Measurements from ENCODE around the gene PPP1R37. TPM values are rescaled to one million over a fixed set of nuclear protein-coding genes. Genes with fewer than 3 reads are reported as not detected.

Gene PPP1R37
- total and polyA plus RNA-seq, 2 of the 13 experiments (the other 11 are each of a cell fraction or from before 2014, with no cell fraction given), result 9.0 to 14.3 TPM

DNA sequence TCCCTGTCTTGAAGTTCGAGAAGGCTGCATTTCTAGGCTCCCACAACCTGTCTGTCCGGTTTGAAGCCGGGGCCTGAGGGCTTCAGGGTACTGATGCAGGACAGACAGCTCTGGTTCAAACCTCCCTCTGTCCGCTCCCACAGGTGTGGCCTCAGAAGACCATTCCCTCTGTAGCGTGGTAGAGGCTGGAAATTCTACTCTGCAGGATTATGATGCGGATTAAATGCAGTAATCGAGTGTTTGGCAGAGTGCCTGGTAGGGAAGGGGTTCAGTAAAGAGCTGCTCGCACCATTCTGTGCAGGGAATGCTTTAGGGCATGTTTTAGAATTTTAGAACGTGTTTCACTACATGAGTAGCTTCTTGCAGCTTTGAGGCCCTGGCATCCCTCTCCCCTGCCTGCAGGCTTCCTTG, 30.5 kb downstream of the PPP1R37 start:
- Histone ChIP-seq H3K27ac (ENCODE audit: extremely low read length, insufficient read depth, low read length) (no peak overlapping the region), H3K36me3 (replicated peaks in 1 of 2; ENCODE audit: control insufficient read depth in 1 of 2, insufficient read depth in 2 of 2, low read length in 2 of 2) (peaks cover 5 to 11% of the 10 kb centered on the region in 2 experiments; a peak in 3 of 5 replicates), H3K4me3 (replicated peaks in 1 of 3; ENCODE audit: insufficient read depth in 1 of 3, low read depth in 2 of 3, low read length in 3 of 3) (no peak overlapping the region), H3K79me2 (ENCODE audit: insufficient read depth, low read length) (peaks cover 51% of the 10 kb centered on the region), H3K27me3 (ENCODE audit: control insufficient read depth in 1 of 2, insufficient read depth in 2 of 2, low read length in 2 of 2) (no peaks in the 10 kb centered on the region), H3K4me1 (ENCODE audit: insufficient read depth, low read length) (peaks cover 5% of the 10 kb centered on the region), H3K4me2 (ENCODE audit: low read depth, low read length) (no peak overlapping the region), H3K9ac (ENCODE audit: insufficient read depth, low read depth, low read length) (no peak overlapping the region), H3K9me3 (ENCODE audit: low read length) (no peaks in the 10 kb centered on the region), H2AFZ (ENCODE audit: low read length) (no peak overlapping the region), H4K20me1 (ENCODE audit: insufficient read depth, low read length) (peaks cover 11% of the 10 kb centered on the region; the same call in 1 of the 2 replicates)
- FAIRE-seq (no peak), DNase-seq (ENCODE audit: low spot score) (no peak), ATAC-seq (no peak)
- TF ChIP-seq, protein P1, sequence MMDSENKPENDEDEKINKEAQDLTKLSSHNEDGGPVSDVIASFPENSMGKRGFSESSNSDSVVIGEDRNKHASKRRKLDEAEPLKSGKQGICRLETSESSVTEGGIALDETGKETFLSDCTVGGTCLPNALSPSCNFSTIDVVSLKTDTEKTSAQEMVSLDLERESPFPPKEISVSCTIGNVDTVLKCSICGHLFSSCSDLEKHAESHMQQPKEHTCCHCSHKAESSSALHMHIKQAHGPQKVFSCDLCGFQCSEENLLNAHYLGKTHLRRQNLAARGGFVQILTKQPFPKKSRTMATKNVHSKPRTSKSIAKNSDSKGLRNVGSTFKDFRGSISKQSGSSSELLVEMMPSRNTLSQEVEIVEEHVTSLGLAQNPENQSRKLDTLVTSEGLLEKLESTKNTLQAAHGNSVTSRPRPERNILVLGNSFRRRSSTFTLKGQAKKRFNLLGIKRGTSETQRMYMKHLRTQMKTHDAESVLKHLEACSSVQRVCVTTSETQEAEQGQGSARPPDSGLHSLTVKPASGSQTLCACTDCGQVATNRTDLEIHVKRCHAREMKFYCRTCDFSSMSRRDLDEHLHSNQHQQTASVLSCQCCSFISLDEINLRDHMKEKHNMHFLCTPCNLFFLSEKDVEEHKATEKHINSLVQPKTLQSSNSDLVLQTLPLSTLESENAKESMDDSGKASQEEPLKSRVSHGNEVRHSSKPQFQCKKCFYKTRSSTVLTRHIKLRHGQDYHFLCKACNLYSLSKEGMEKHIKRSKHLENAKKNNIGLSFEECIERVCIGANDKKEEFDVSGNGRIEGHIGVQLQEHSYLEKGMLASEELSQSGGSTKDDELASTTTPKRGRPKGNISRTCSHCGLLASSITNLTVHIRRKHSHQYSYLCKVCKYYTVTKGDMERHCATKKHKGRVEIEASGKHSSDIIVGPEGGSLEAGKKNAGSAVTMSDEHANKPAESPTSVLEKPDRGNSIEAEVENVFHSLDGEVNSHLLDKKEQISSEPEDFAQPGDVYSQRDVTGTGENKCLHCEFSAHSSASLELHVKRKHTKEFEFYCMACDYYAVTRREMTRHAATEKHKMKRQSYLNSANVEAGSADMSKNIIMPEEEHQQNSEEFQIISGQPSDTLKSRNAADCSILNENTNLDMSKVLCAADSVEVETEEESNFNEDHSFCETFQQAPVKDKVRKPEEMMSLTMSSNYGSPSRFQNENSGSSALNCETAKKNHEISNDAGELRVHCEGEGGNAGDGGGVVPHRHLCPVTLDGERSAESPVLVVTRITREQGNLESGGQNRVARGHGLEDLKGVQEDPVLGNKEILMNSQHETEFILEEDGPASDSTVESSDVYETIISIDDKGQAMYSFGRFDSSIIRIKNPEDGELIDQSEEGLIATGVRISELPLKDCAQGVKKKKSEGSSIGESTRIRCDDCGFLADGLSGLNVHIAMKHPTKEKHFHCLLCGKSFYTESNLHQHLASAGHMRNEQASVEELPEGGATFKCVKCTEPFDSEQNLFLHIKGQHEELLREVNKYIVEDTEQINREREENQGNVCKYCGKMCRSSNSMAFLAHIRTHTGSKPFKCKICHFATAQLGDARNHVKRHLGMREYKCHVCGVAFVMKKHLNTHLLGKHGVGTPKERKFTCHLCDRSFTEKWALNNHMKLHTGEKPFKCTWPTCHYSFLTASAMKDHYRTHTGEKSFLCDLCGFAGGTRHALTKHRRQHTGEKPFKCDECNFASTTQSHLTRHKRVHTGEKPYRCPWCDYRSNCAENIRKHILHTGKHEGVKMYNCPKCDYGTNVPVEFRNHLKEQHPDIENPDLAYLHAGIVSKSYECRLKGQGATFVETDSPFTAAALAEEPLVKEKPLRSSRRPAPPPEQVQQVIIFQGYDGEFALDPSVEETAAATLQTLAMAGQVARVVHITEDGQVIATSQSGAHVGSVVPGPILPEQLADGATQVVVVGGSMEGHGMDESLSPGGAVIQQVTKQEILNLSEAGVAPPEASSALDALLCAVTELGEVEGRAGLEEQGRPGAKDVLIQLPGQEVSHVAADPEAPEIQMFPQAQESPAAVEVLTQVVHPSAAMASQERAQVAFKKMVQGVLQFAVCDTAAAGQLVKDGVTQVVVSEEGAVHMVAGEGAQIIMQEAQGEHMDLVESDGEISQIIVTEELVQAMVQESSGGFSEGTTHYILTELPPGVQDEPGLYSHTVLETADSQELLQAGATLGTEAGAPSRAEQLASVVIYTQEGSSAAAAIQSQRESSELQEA (CRISPR knock-in tag; IDR thresholded peaks at IDR 0.05; ENCODE audit: not compliant biosample characterization), result no peak
- TF ChIP-seq GATA4 (IDR thresholded peaks at IDR 0.05; ENCODE audit: borderline replicate concordance, low read depth) (no peak), ZSCAN21 (CRISPR knock-in tag; IDR thresholded peaks at IDR 0.05; ENCODE audit: borderline replicate concordance) (no peak), ZNF766 (CRISPR knock-in tag; IDR thresholded peaks at IDR 0.05; ENCODE audit: borderline replicate concordance) (no peak), ZBTB21 (CRISPR knock-in tag; IDR thresholded peaks at IDR 0.05) (no peak), ZFP82 (CRISPR knock-in tag; IDR thresholded peaks at IDR 0.05; ENCODE audit: borderline replicate concordance) (no peak), ZNF264 (CRISPR knock-in tag; IDR thresholded peaks at IDR 0.05) (no peak), RARA (CRISPR knock-in tag; IDR thresholded peaks at IDR 0.05) (no peak), RFXANK (CRISPR knock-in tag; IDR thresholded peaks at IDR 0.05) (no peak), ZBTB20 (CRISPR knock-in tag; IDR thresholded peaks at IDR 0.05; ENCODE audit: borderline replicate concordance, low read depth) (no peak), MTA3 (CRISPR knock-in tag; IDR thresholded peaks at IDR 0.05) (no peak)
- TF ChIP-seq, protein P2, sequence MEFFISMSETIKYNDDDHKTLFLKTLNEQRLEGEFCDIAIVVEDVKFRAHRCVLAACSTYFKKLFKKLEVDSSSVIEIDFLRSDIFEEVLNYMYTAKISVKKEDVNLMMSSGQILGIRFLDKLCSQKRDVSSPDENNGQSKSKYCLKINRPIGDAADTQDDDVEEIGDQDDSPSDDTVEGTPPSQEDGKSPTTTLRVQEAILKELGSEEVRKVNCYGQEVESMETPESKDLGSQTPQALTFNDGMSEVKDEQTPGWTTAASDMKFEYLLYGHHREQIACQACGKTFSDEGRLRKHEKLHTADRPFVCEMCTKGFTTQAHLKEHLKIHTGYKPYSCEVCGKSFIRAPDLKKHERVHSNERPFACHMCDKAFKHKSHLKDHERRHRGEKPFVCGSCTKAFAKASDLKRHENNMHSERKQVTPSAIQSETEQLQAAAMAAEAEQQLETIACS (CRISPR knock-in tag; IDR thresholded peaks at IDR 0.05), result no peak
- TF ChIP-seq, protein P3, sequence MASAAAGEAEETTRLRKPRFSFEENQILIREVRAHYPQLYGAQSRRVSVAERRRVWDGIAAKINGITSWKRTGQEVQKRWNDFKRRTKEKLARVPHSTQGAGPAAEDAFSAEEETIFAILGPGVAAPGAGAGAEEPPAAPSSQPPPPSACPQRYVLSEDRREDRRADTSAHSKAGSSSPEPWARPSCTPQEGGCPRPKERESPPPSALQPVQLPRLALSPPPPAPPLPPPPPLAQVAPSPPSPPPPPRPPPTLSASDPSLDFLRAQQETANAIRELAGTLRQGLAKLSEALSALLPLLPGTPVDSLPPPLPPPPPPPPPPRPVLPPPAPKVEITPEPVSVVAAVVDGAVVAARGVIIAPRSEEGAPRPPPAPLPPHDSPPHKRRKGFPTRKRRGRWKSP (CRISPR knock-in tag; IDR thresholded peaks at IDR 0.05), result no peak
- BruUV-seq (replicated peaks), result no TSS peak
- ChIA-PET POLR2A (interaction anchor here (0.5 to 1.4 kb wide), 2 partner anchors 9 to 10 kb away, joined by 3 to 4 read pairs; no protein-coding TSS in a partner anchor), CTCF (ENCODE audit: low intra/inter-chr PET ratio, low total read pairs) (no interaction called here)
- intact Hi-C loops (cut with micrococcal nuclease; ENCODE audit: unreplicated experiment), result no loop called here
- WGBS (ENCODE audit: low lambda C conversion rate), result 98% methylated on average over 9 of the region's 9 CpGs
- in situ Hi-C loops (cut with HindIII; ENCODE audit: extremely low pct_ligation_motif_present, low pct_unique_long_range_greater_than_20kb), result loop anchor here (10.0 kb wide), 1 partner anchor 109 kb away; no protein-coding TSS in a partner anchor

Data from HepG2 (cell line).